SK-N-SH (cell line): ENCODE results near the gene NCLN. TPM values are rescaled to one million over a fixed set of nuclear protein-coding genes. Genes with fewer than 3 reads are reported as not detected.

Source experiments
- CTCF ChIA-PET: fragments of 300-600, 350-600 bp; formaldehyde crosslinking; extraction: SDS; loops from one replicate; lab custom pipeline; 2021; lab: Yijun Ruan, JAX
- POLR2A ChIA-PET: fragments of 350-600 bp; sonication (Branson Sonifier 250); formaldehyde crosslinking; extraction: SDS; loops from one replicate; lab custom pipeline; 2020; ENCODE audit warnings: antibody characterized with exemption, inconsistent platforms; lab: Yijun Ruan, JAX
- DNase-seq: peaks from one replicate; pipeline ENCODE4 v3.0.0; 2012
- H2AFZ ChIP-seq: fragments of 200-600 bp; sonication (generic); 2 replicates; pipeline ENCODE4 v1.8.1; 2016; ENCODE audit warnings: antibody characterized with exemption, mild to moderate bottlenecking, low read depth
- H3F3A ChIP-seq: fragments of 200-600 bp; sonication (generic); replicated peaks from 2 replicates; pipeline ENCODE3; 2016; ENCODE audit warnings: antibody characterized with exemption, mild to moderate bottlenecking; ENCODE audit not compliant: insufficient read depth
- H3K27ac ChIP-seq, 2 experiments: fragments of 200-500 bp in 1 of 2; fragments of 200-600 bp in 1 of 2; sonication (Bioruptor generic) in 1 of 2; sonication (generic), shearing (Covaris generic) in 1 of 2; 2 replicates each; pipeline versions ENCODE4 v1.5.1 to v1.6.1; 2014 to 2016; ENCODE audit warnings: low read depth in 2 of 2, inconsistent platforms in 1 of 2, low read length in 1 of 2, mild to moderate bottlenecking in 1 of 2, mixed read lengths in 1 of 2
- H3K27me3 ChIP-seq: fragments of 200-600 bp; sonication (generic), shearing (Covaris generic); 2 replicates; pipeline ENCODE4 v1.6.1; 2016; ENCODE audit warnings: mixed run types; ENCODE audit not compliant: insufficient read depth
- H3K36me3 ChIP-seq, 2 experiments: fragments of 200-500 bp in 1 of 2; fragments of 200-600 bp in 1 of 2; sonication (Bioruptor generic) in 1 of 2; sonication (generic) in 1 of 2; replicated peaks in 1 of 2; 2 replicates each; pipeline versions ENCODE3 to v1.5.1; 2014 to 2016; ENCODE audit warnings: low read length in 1 of 2, mild to moderate bottlenecking in 1 of 2; ENCODE audit not compliant: insufficient read depth in 2 of 2, control insufficient read depth in 1 of 2
- H3K4me1 ChIP-seq, 2 experiments: fragments of 200-500 bp in 1 of 2; fragments of 200-600 bp in 1 of 2; sonication (Bioruptor generic) in 1 of 2; sonication (generic), shearing (Covaris generic) in 1 of 2; 2 replicates each; pipeline versions ENCODE4 v1.5.1 to v1.6.1; 2014 to 2016; ENCODE audit warnings: low read depth in 1 of 2, low read length in 1 of 2, mixed run types in 1 of 2; ENCODE audit not compliant: insufficient read depth in 2 of 2, control insufficient read depth in 1 of 2
- H3K4me2 ChIP-seq: fragments of 200-600 bp; sonication (generic), shearing (Covaris generic); 2 replicates; pipeline ENCODE4 v1.6.1; 2017; ENCODE audit warnings: mixed run types
- H3K4me3 ChIP-seq, 2 experiments: fragments of 200-500 bp in 1 of 2; fragments of 200-600 bp in 1 of 2; sonication (Bioruptor generic) in 1 of 2; sonication (generic), shearing (Covaris generic) in 1 of 2; 2 replicates each; pipeline versions ENCODE4 v1.5.1 to v1.8.1; 2014 to 2016; ENCODE audit warnings: low read depth in 2 of 2, inconsistent platforms in 1 of 2, low read length in 1 of 2, mild to moderate bottlenecking in 1 of 2, mixed read lengths in 1 of 2, moderate library complexity in 1 of 2
- H3K79me2 ChIP-seq: fragments of 200-600 bp; sonication (generic); 2 replicates; pipeline ENCODE4 v1.8.1; 2017; ENCODE audit warnings: mild to moderate bottlenecking; ENCODE audit not compliant: insufficient read depth
- H3K9ac ChIP-seq: fragments of 200-600 bp; sonication (generic); 2 replicates; pipeline ENCODE4 v1.6.1; 2017; ENCODE audit warnings: mixed run types
- H3K9me2 ChIP-seq: fragments of 200-600 bp; sonication (generic); 2 replicates; pipeline ENCODE4 v1.6.1; 2017; ENCODE audit warnings: mixed run types
- H3K9me3 ChIP-seq: fragments of 200-600 bp; sonication (generic); 2 replicates; pipeline ENCODE4 v1.6.1; 2017; ENCODE audit warnings: mixed run types, mild to moderate bottlenecking, moderate library complexity
- H4K20me1 ChIP-seq: fragments of 200-600 bp; sonication (generic); 2 replicates; pipeline ENCODE4 v1.6.1; 2017; ENCODE audit warnings: mild to moderate bottlenecking, mixed run types; ENCODE audit not compliant: insufficient read depth
- CHD2 ChIP-seq: fragments of 150-350 bp; IDR thresholded peaks from 2 replicates; pipeline ENCODE4 v1.6.1; 2018; ENCODE audit warnings: low read length; ENCODE audit not compliant: partially characterized antibody
- ELF1 ChIP-seq: IDR thresholded peaks from 2 replicates; pipeline ENCODE4 v1.4.0; 2012
- GABPA ChIP-seq: IDR thresholded peaks from 2 replicates; pipeline ENCODE4 v1.4.0; 2012; ENCODE audit warnings: low read depth, mild to moderate bottlenecking
- IRF3 ChIP-seq: fragments of 150-350 bp; IDR thresholded peaks from 2 replicates; pipeline ENCODE4 v1.6.1; 2016; ENCODE audit warnings: mild to moderate bottlenecking, low read depth, low read length
- MAX ChIP-seq: IDR thresholded peaks from 2 replicates; pipeline ENCODE4 v1.4.0; 2012; ENCODE audit warnings: low read depth
- MEF2A ChIP-seq: IDR thresholded peaks from 2 replicates; pipeline ENCODE4 v1.4.0; 2012; ENCODE audit warnings: low read depth, borderline replicate concordance
- MXI1 ChIP-seq: IDR thresholded peaks from 2 replicates; pipeline ENCODE4 v1.6.1; 2012; ENCODE audit warnings: mild to moderate bottlenecking, low read depth, low read length, improper control_type of control experiment
- RCOR1 ChIP-seq: fragments of 150-350 bp; IDR thresholded peaks from 2 replicates; pipeline ENCODE4 v1.6.1; 2017; ENCODE audit warnings: antibody characterized with exemption, low read length
- TEAD4 ChIP-seq: IDR thresholded peaks from 2 replicates; pipeline ENCODE4 v1.4.0; 2012; ENCODE audit warnings: mild to moderate bottlenecking, borderline replicate concordance; ENCODE audit not compliant: insufficient read depth
- ZBTB33 ChIP-seq: IDR thresholded peaks from 2 replicates; pipeline ENCODE4 v1.4.0; 2012; ENCODE audit warnings: low read depth, borderline replicate concordance
- WGBS: methylation state at CpG from one replicate; pipeline ENCODE4 v1.1.6; 2017; ENCODE audit warnings: low lambda C conversion rate; 5-methylcytosine and 5-hydroxymethylcytosine counted together
- polyA plus RNA-seq, 3 experiments: library from polyadenylated mRNA; depleted of rRNA; stranded (reverse); fragments of >200 nt; gene quantifications; 2 replicates each; pipeline ENCODE4 v1.2.3, GENCODE V29; 2012

The NCLN gene
- polyA plus RNA-seq, 1 of the 3 experiments (the other 2 are of a cell fraction) = 69.0 TPM

- Histone ChIP-seq H3F3A (no peaks in the 10 kb centered on the region), H3K79me2 (no peaks in the 10 kb centered on the region), H3K4me1 (peaks cover 0 to 3% of the 10 kb centered on the region in 2 experiments; a peak in 1 of 4 replicates), H3K9me3 (no peaks in the 10 kb centered on the region), H3K4me3 (no peak overlapping the region), H3K9me2 (no peaks in the 10 kb centered on the region), H3K36me3 (no peaks in the 10 kb centered on the region), H3K4me2 (no peak overlapping the region), H4K20me1 (no peaks in the 10 kb centered on the region), H3K27ac (no peak overlapping the region), H3K27me3 (no peaks in the 10 kb centered on the region), H2AFZ (no peak overlapping the region), H3K9ac (no peak overlapping the region)
- DNase-seq = no peak
- ChIA-PET CTCF (no interaction called here), POLR2A (no interaction called here)
- 86% methylated on average over 10 of the region's 12 CpGs for WGBS
- TF ChIP-seq ZBTB33 (no peak), MEF2A (no peak), ELF1 (no peak)
Observed at GRCh38 chr19:3227054-3227626, 41.4 kb downstream of the NCLN start.

- H4K20me1 ChIP-seq = no peaks in the 10 kb centered on the region
- TF ChIP-seq RCOR1 (no peak), MAX (no peak), TEAD4 (no peak), GABPA (no peak), IRF3 (no peak), CHD2 (no peak), MXI1 (no peak)
- H3K36me3 ChIP-seq = no peaks in the 10 kb centered on the region
- H3K4me2 ChIP-seq = no peak overlapping the region
- no peak for DNase-seq
- no peaks in the 10 kb centered on the region for H3K9me2 ChIP-seq
- WGBS = 64% methylated on average over 8 of the region's 9 CpGs
- H3F3A ChIP-seq = no peaks in the 10 kb centered on the region
- no peak overlapping the region for H3K27ac ChIP-seq
- H3K9me3 ChIP-seq = no peaks in the 10 kb centered on the region
- ChIA-PET POLR2A (interaction anchor here (0.6 kb wide), 1 partner anchor 667 kb away, joined by 4 read pairs; no protein-coding TSS in a partner anchor), CTCF (interaction anchor here (0.6 to 2.2 kb wide), 8 partner anchors 13 to 272 kb away, joined by 3 to 6 read pairs (median 4); no protein-coding TSS in a partner anchor)
- no peaks in the 10 kb centered on the region for H3K27me3 ChIP-seq
- H2AFZ ChIP-seq = no peak overlapping the region
- H3K4me1 ChIP-seq = peaks cover 0 to 3% of the 10 kb centered on the region in 2 experiments; a peak in 1 of 4 replicates
- H3K79me2 ChIP-seq = no peaks in the 10 kb centered on the region
- H3K4me3 ChIP-seq = no peak overlapping the region
- no peak overlapping the region for H3K9ac ChIP-seq
Observed at GRCh38 chr19:3229346-3229743, 43.6 kb downstream of the NCLN start.
